H1 (cell line): ENCODE measurements around the gene CEP89. TPM values are rescaled to one million over a fixed set of nuclear protein-coding genes. Genes with fewer than 3 reads are reported as not detected.

Experiments used
- BRCA1 ChIP-seq: IDR thresholded peaks from 2 replicates; pipeline ENCODE4 v1.6.1; 2012; ENCODE audit warnings: low read depth, low read length, improper control_type of control experiment
- CBX5 ChIP-seq: fragments of 300-800, 300-1000 bp; sonication (generic); IDR thresholded peaks from 2 replicates; pipeline ENCODE4 v1.7.1; 2016; ENCODE audit warnings: antibody characterized with exemption, low read length, low read depth
- JUN ChIP-seq: IDR thresholded peaks from 2 replicates; pipeline ENCODE4 v1.6.1; 2011; ENCODE audit warnings: low read depth, mild to moderate bottlenecking, improper control_type of control experiment, low read length
- NANOG ChIP-seq: IDR thresholded peaks from 2 replicates; pipeline ENCODE4 v1.6.1; 2011; ENCODE audit warnings: low read length, low read depth, mild to moderate bottlenecking, inconsistent platforms; ENCODE audit not compliant: insufficient read depth, poor library complexity, severe bottlenecking
- SAP30 ChIP-seq: fragments of 300-600 bp; sonication (generic); IDR thresholded peaks from 2 replicates; pipeline ENCODE4 v1.7.1; 2012; ENCODE audit warnings: low read length, moderate library complexity, mild to moderate bottlenecking, inconsistent platforms; ENCODE audit not compliant: insufficient read depth, insufficient replicate concordance
- polyA plus RNA-seq, 7 experiments: library from polyadenylated mRNA; depleted of rRNA in 3 of 7; stranded (reverse) in 5 of 7; unstranded in 2 of 7; fragments of >200 nt in 5 of 7; fragments of 200-250 nt in 2 of 7; gene quantifications; 1 replicate in 5 of 7; 2 replicates in 1 of 7; 4 replicates in 1 of 7; pipeline versions ENCODE4 v1.2.1 to v1.2.3, GENCODE V29; 2011 to 2013; ENCODE audit warnings: missing spikeins in 2 of 7, mixed read lengths in 2 of 7
- total RNA-seq: library from RNA; stranded (reverse); fragmentation: NEBNext Ultra II Directional; extraction: Animal tissue kit (Norgen Biotek cat#: 25700); gene quantifications from 2 replicates; pipeline ENCODE4 v1.2.1, GENCODE V29; 2021

CEP89 gene
- total and polyA plus RNA-seq, 2 of the 8 experiments (the other 6 are each of a cell fraction or from before 2014, with no cell fraction given): 23.0 to 23.6 TPM

- no peak for TF ChIP-seq NANOG
- TF ChIP-seq CBX5: no peak
- no peak for TF ChIP-seq BRCA1
- TF ChIP-seq JUN: no peak
- no peak for TF ChIP-seq SAP30
These were observed 107.9 kb downstream of the CEP89 start (continued) for GRCh38 chr19:32863841-32864240.
